ENCODE data around the gene CADM2. TPM values are rescaled to one million over a fixed set of nuclear protein-coding genes. Genes with fewer than 3 reads are reported as not detected.

CADM2 gene
- total RNA-seq, 1 experiment from 2014 or later: 10.9 TPM

- Histone ChIP-seq H4K8ac (replicated peaks; ENCODE audit: insufficient read length, low read depth, low read length) (no peak overlapping the region), H3K27me3 (ENCODE audit: insufficient read depth, low read length) (no peaks in the 10 kb centered on the region), H4K20me1 (ENCODE audit: control insufficient read depth, insufficient read depth, insufficient read length) (no peaks in the 10 kb centered on the region), H3K56ac (ENCODE audit: insufficient read length, low read depth, low read length) (no peak overlapping the region), H2BK5ac (ENCODE audit: insufficient read length, low read length) (no peak overlapping the region), H3T11ph (ENCODE audit: low read length) (no peak overlapping the region), H2BK12ac (ENCODE audit: insufficient read length, low read depth, low read length) (no peak overlapping the region), H3K23me2 (ENCODE audit: insufficient read length, low read depth, low read length, poor library complexity, severe bottlenecking) (no peaks in the 10 kb centered on the region), H3K4me2 (ENCODE audit: insufficient read depth, insufficient read length, low read length) (no peak overlapping the region), H3K27ac (ENCODE audit: insufficient read length, low read depth, low read length) (no peak overlapping the region), H2BK15ac (ENCODE audit: low read depth, low read length) (no peak overlapping the region), H2BK120ac (ENCODE audit: low read depth, low read length, poor library complexity, severe bottlenecking) (no peak overlapping the region), H2AFZ (ENCODE audit: low read length) (no peak overlapping the region), H3K79me2 (ENCODE audit: insufficient read depth, low read length) (no peaks in the 10 kb centered on the region), H2AK5ac (ENCODE audit: insufficient read length, low read length) (no peak overlapping the region), H3K4me1 (ENCODE audit: insufficient read depth, low read length) (no peaks in the 10 kb centered on the region), H2BK20ac (ENCODE audit: low read depth, low read length, poor library complexity, severe bottlenecking) (no peak overlapping the region), H3K23ac (ENCODE audit: insufficient read length, low read depth, low read length) (no peak overlapping the region), H3K79me1 (ENCODE audit: insufficient read depth, low read depth, low read length, poor library complexity, severe bottlenecking) (no peaks in the 10 kb centered on the region), H4K5ac (ENCODE audit: insufficient read length, low read depth, low read length) (no peak overlapping the region), H3K14ac (ENCODE audit: insufficient read depth, low read length) (no peak overlapping the region), H4K91ac (ENCODE audit: insufficient read length, low read depth, low read length) (no peak overlapping the region), H3K9me3 (ENCODE audit: control insufficient read depth, low read depth, low read length) (no peaks in the 10 kb centered on the region), H3K18ac (ENCODE audit: insufficient read length, low read depth, low read length) (no peak overlapping the region), H3K4ac (ENCODE audit: low read depth, low read length) (no peak overlapping the region), H3K9ac (ENCODE audit: extremely low read depth, insufficient read length, low read length) (no peak overlapping the region)
- DNase-seq: no peak
- Mint-ChIP-seq H3K9me3 (peaks cover 0 to 2% of the 10 kb centered on the region in 2 experiments; a peak in 1 of 5 replicates), H3K27me3 (ENCODE audit: low read depth) (no peaks in the 10 kb centered on the region), H3K36me3 (ENCODE audit: insufficient read depth in 1 of 3, low read depth in 3 of 3) (no peaks in the 10 kb centered on the region; a peak in 1 of 7 replicates), H3K4me1 (peaks cover 0 to 3% of the 10 kb centered on the region in 2 experiments; a peak in 1 of 4 replicates), H3K4me3 (no peak overlapping the region), H3K27ac (no peak overlapping the region)
- 100% methylated on average over 1 of the region's 9 CpGs for WGBS (ENCODE audit: extremely low coverage, insufficient read length, low lambda C conversion rate)
- TF ChIP-seq CTCF (conservative IDR thresholded peaks at IDR 0.05): no peak
Measured at GRCh38 chr3:85487375-85487774, 528.6 kb downstream of the CADM2 start.

Data from H9 (cell line).